GM10266 (cell line): Measurements from ENCODE around the gene IGFBP4.
"Not testable (repeated sequence)": the region's sequence is repeated elsewhere in the genome, so short reads cannot be mapped to it uniquely, and the experiment has no call there.

Source experiments
- DNase-seq: peaks from one replicate; pipeline ENCODE4 v3.0.0; 2012; ENCODE audit errors: extremely low spot score
- TF ChIP-seq, protein P1 (sequence below): IDR thresholded peaks from 2 replicates; pipeline ENCODE4 v1.5.1; 2012; ENCODE audit warnings: mild to moderate bottlenecking, low read depth; ENCODE audit not compliant: control insufficient read depth, insufficient read depth; ENCODE audit errors: missing control alignments

The IGFBP4 gene

DNA sequence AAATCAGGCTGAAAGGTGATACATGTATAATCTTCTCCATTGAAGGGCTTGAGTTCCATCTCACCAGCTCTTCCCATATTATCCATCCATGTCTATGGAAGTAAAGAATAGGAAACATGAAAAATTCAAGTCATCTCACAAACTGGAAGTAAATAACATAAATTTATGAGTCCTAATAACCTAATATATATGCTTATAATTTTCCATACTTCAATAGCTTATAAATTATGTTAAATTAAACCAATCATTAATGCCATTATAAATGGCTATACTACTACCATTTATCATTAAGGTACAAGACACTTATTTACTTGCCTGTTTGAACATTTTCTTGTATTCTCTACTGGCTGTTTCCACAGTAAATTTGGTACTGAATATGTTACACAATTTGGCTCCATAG, 30.4 kb upstream of the IGFBP4 start:
- TF ChIP-seq, protein P1, sequence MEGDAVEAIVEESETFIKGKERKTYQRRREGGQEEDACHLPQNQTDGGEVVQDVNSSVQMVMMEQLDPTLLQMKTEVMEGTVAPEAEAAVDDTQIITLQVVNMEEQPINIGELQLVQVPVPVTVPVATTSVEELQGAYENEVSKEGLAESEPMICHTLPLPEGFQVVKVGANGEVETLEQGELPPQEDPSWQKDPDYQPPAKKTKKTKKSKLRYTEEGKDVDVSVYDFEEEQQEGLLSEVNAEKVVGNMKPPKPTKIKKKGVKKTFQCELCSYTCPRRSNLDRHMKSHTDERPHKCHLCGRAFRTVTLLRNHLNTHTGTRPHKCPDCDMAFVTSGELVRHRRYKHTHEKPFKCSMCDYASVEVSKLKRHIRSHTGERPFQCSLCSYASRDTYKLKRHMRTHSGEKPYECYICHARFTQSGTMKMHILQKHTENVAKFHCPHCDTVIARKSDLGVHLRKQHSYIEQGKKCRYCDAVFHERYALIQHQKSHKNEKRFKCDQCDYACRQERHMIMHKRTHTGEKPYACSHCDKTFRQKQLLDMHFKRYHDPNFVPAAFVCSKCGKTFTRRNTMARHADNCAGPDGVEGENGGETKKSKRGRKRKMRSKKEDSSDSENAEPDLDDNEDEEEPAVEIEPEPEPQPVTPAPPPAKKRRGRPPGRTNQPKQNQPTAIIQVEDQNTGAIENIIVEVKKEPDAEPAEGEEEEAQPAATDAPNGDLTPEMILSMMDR = no peak

DNA sequence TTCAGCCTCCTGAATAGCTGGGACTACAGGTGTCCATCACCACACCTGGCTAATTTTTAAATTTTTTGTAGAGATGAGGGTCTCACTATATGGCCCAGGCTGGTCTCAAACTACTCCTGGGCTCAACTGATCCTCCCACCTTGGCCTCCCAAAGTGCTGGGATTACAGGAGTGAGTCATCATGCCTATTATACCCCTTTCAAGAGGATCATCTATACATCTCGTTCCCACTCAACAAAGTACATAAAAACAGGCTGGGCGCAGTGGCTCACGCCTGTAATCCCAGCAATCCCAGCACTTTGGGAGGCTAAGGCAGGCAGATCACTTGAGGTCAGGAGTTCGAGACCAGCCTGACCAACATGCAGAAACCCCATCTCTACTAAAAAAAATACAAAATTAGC, 28.9 kb upstream of the IGFBP4 start:
- DNase-seq = not testable (repeated sequence)

More for the DNA sequence above, 30.4 kb upstream of the IGFBP4 start:
- DNase-seq = no peak

DNA sequence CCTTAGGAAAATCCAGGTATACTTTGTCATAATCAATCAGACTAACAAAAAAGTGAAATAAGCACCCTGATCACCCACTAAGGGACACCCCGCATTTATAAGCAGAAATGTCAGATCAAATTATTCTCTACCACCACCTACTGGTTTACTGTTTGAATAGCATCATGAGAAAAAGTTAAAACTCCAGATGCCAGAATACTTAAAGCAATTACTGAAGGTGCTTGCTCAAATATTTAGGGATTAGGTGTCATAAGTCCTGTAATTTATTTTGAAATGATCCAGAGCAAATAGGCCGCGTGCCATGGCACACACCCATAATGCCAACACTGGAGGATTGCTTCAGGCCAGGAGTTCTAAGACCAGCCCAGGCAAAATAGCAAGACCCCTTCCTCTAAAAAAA, 27.9 kb upstream of the IGFBP4 start:
- TF ChIP-seq, protein P1 = peak; percentile 42
- DNase-seq = no peak

DNA sequence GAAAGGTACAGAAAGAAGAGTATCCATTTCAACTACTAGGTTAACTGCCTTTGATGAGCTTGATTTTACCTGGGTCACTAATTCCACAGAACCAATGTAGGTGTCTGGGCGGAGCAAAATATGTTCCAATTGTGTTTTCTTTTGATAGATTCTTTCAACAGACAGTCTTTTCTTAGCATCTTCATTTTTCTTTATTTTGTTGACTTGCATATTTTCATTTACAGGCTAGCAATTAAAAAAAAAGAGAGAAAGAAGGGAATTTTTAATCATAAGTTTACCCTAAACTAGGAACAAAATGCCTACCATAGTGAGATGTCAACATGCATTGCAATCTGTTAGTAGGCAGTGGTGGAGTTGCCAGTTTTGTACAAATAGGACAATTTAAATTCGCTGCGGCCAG, 26.6 kb upstream of the IGFBP4 start:
- TF ChIP-seq, protein P1 = no peak
- DNase-seq = no peak

DNA sequence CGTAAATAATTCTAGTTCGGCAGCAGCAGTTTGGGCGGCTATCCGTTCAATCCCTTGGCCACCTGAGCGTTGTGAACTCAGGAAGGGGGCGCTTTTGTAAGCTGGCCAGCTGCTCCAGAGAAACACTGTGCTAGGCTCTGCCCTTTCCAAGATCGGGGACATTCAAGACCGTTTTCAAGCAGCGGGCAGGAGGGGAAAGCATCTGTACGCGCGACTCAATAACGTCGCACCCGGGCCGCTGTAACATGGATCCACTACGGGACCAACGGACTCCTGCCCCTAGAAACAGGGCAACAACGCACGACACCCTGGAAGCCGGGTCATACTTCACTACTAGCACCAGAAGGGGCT, 26.0 kb upstream of the IGFBP4 start:
- no peak for DNase-seq
- TF ChIP-seq, protein P1 = peak; percentile 18

DNA sequence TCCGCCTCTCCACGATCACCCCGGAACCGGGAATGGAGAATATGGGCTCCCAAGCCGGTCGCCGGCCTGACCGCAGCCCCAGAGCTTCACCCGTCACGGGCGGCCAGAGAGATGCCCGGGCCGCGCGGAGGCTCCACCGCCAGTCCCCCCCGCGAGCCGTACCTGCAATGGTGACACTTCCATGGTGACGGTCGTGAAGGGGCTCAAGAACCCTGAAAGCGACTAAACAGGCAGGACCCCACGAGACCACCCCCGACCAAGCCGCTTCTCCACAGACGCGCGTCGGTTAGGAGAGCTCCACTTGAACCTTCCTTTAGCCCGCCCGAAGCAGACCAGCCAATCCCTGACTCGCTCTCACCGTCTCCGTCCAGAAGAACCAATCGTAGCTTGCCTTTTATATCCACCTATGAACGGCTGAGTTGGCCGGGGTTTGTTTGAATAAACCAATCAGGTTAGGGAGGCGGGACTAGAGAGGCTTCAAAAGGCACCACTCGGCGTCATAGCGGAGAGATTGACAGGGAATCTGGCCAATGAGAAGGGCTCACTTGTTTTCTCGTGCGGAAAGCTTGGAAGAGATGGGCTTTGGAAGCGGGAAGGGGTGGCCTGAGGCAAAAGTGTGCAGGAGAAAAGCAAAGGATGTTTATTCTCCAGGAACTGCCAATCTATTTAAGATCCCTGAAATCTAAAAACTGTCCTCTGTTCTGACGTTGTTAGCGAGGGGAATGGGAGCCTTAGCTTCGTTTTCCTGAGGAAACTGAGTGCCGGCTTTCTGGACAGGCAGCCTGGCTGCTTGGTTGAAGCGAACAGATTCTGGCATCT, 25.4 kb upstream of the IGFBP4 start, which contains the start of gene TOP2A:
TOP2A (minus strand) TSS at position 288 of the 819 bp plus-strand sequence; CDS start at position 183, 105 bp downstream.
- peak; percentile 99 for DNase-seq

DNA sequence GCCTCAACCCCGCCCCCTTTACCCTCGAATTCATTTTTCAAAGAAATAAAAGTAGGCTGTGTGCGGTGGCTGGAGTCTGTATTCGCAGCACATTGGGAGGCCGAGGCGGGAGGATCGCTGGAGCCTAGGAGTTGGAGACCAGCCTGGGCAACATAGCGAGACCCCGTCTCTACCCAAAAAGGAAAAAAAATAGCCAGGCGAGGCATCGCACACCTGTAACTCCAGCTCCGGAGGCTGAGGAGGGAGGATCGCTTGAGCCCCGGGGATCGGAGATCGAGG, 24.9 kb upstream of the IGFBP4 start:
- TF ChIP-seq, protein P1 = no peak
- DNase-seq = no peak

More for the DNA sequence above, 25.4 kb upstream of the IGFBP4 start, which contains the start of gene TOP2A:
- TF ChIP-seq, protein P1 = no peak
